SK-N-DZ (cell line): Measurements from ENCODE around the gene GPAM.
A peak's percentile ranks its signal among the peaks of the same experiment; 100 is the strongest.
"Not testable (repeated sequence)": the region's sequence is repeated elsewhere in the genome, so short reads cannot be mapped to it uniquely, and the experiment has no call there.

Experiments
- DNase-seq: peaks from one replicate; pipeline ENCODE4 v3.0.0-alpha.2; 2015; ENCODE audit warnings: low spot score

Gene GPAM

GRCh38 chr10:112216966-112217365 is 33.4 kb upstream of the GPAM start:
- no peak for DNase-seq

- DNase-seq = no peak
Measured at GRCh38 chr10:112216151-112216550, 32.6 kb upstream of the GPAM start.

DNA sequence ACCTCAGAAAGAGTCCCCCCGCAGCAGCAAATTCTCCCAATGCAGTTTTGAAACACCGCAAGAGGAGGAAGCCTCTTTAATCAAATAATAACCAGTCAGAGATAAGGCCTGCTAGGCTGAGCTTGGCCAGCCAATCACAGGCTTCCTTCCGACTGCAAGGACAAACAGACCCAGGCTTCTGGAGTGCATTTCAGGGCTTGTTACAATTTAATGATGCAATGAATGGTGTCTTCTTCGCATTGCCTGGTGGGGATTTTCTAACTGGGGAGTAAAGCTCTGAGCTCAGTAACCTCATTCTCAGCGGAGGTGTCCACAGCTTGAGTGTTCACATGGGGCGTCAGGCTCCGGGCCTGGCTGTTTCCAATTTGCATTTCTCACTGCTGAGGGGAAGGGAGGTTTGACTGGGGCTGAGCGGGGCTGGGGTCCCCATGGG is 31.8 kb upstream of the GPAM start:
- DNase-seq = peak; percentile 95

- DNase-seq = peak; percentile 80
Measured at GRCh38 chr10:112214298-112214926, 30.8 kb upstream of the GPAM start.

GRCh38 chr10:112213836-112214235 is 30.3 kb upstream of the GPAM start:
- DNase-seq = peak; percentile 56

DNA sequence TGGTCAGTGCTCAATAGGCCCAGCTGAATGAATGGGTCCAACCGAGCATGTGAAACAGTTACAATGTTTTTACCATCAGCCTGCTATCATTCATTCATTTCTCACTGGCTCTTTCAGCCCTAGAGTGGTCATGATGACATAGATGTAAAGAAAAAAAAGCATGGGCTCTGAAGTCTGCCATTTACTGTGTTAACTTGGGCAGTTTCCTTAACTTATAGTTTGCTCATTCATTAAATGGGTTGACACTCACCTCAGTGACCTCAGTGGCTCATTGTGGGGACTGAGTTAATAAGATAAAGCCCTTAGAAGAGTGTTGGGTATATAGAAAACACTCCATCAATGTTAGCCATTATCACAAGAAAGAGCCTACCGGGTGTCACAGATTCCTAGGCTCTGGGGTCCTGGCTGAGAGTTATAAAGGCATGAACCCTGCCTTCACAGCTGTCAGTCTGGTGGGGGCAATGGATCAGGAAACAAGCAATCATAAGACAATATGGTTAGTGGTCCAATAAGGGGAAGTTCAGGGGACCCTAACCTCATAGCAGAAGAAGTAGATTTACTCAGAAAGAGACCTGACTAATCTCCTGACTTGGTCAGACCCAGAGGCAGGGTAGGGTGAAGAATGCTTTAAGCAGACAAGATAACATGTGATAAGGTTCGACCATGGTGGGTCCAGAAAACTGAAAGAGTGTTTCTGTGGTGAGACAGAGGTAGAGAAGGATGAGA is 29.7 kb upstream of the GPAM start:
- DNase-seq = no peak

DNA sequence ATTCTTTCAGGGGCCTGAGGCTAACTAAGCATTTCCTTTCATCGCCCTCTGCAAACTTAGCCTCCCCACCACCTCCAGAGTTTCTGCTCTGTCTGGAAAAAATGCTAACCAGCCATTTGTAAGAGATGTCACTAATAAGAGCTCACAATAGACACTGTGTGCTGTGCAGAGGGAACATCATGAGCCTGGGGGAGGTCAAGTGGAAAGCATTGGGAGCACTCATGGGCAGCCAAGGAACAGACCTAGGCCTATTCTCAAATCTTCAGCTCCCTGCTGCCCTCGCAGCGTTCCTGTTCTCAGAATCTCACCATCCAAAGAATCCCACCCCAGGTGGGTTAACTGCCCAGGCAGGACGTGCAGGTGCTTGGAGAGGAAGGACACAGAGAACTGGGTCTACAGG is 27.1 kb upstream of the GPAM start:
- no peak for DNase-seq

DNA sequence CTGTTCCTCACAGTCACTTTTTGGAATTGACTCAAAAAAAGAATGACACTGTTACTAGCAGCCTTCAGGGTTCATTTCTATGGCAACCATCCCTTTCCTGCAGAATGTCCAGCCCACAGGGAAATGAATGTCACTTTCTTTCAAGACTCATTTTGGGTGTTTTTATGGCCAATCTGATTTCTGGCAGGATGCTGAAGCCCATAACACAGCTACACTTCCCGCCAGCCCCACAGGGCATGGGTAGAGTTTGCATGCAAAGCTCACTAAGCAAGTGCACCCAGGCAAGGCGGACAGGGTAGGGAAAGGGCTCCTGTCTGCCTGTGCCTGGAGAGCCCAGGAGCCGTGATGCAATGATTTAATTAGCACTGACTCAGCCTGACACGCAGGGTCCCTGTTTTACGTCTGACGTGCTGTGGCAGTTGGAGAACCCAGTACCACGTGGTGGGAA is 26.1 kb upstream of the GPAM start:
- peak; percentile 93 for DNase-seq

DNA sequence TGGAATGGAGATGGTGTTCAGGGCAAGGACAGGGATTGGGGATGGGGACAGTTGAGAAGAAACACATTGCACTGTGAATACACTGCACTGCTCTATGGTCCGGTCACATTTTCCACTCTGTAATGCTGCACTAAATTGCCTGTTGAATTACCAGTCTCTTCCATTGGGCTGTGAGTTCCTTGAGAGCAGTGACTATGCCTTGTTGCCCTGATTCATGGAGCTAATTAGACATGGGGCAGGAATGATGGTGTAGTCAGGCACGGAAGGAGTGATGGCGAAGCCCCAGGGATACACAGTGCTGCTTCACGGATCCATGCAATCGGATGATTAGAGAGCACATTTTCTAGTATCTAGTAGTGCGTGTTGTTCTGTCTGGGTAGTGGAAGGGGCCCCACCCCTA is 25.4 kb upstream of the GPAM start:
- peak; percentile 16 for DNase-seq

DNA sequence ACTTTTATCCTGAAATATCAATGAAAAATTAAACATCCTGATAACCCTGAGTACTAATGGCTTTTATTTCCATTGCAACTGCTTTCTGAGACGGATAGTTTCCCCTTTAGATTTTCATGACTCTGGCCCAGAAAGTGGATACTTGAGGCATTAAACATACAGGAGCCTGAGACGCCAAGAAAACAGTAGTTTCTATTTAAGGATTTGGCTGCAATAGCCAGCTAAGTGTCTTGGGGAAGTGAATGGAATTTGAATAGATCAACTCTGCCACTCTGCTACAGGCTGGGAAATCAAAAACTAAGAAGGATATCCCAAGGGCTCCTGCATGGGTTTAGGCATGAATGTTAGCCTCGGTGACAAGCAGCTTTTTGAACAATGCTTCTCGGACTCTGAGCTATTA is 24.7 kb upstream of the GPAM start:
- DNase-seq = no peak

GRCh38 chr10:112203328-112204076 is 19.9 kb upstream of the GPAM start:
- no peak for DNase-seq

- DNase-seq = no peak
Measured at GRCh38 chr10:112202561-112203241, 19.1 kb upstream of the GPAM start.

DNA sequence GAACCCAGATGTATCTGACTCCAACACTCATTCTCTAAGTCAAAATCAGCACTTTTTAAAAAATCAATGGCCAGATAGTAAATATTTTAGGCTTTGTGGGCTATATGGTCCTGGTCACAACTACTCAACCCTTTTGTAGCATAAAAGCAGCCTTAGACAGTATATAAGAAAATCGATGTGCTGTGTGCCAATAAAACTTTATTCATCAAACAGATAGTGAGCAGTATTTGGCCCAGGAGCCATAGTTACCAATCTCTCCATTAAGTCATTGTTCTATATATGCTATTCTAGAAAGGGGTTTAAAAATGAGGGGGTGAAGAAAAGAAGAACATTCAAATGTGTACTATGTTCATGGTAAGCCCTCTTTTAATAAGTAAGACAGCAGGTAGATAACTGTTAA is 18.5 kb upstream of the GPAM start:
- DNase-seq = no peak

DNA sequence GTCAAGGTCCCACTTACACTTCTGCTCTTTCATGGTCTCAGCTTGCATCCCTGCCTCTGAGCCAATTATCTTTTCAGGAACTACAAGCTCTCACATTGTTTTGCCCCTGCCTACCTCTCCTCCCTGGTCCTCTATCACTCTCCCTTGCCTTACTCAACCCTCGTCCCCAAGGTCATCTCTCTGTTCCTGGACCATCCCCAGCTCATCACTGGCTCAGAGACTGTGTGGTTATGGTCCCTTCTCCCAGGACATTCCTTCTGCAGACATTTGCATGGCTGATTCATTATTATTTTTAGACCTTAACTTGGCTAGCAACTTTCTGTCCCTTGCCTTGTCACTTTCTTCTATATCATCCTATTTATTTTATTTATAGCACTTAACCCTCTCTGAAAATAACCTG is 17.8 kb upstream of the GPAM start:
- no peak for DNase-seq

DNA sequence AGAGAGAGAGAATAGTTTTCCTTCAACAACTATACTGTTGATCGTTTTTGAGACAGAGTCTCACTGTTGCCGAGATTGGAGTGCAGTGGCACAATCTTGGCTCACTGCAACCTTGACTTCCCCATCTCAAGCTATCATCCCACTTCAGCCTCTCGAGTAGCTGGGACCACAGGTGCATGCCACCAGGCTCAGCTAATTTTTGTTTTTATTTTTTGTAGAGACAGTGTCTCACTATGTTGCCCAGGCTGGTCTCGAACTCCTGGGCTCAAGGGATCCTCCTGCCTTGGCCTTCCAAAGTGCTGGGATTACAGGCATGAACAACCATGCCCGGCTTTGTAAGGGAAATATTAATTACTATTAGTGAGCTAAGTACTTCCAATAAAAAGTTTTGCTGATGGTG is 16.7 kb upstream of the GPAM start:
- not testable (repeated sequence) for DNase-seq

- DNase-seq = not testable (repeated sequence)
Measured at GRCh38 chr10:112197662-112198061, 14.1 kb upstream of the GPAM start.

- DNase-seq = no peak
Measured at GRCh38 chr10:112195224-112195623, 11.7 kb upstream of the GPAM start.

DNA sequence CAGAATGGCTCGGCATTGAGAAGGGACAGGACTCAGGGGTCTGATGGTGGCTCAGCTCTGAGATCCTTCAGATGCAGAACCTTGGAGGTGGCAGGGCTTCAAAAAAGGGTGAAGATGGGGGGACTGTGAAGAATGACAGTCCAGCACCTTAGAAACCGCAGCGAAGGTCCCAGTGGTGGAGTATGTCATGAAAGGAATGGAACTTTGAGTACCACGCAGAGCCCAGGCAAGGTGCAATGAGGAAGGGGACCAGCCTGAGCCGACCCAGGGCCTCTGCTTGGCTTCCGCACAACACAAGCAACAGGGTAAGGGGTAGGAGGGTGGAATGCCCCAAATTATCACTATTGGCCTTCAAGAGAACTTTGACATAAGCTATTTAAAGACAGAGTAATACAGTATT is 8.2 kb upstream of the GPAM start:
- DNase-seq = no peak

DNA sequence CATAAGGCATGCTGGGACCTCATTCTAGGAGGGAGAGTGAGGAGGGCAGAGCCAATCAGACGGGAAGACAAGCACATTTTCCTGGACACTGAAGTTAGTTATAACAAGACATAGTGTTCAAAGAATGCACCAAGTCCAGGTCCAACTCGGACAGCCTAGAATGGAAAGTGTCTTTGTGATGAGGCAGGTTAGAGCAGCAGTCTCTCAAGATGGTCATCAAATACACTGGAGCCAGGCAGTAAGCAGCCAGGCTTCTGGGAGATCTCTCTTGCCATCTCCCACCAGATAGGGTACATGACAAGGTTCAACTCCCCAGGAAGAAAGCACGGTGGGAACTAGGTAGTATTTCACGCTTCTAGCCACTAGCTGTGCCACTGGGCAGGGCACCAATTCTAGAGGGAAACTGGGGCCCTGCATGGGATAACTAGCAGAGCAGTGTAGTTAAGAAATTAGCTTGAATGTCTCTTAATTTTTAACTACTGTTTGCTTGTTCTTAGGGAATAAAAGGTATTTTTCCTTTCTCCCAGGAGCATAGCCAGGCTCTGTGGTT is 7.6 kb upstream of the GPAM start:
- DNase-seq = no peak

DNA sequence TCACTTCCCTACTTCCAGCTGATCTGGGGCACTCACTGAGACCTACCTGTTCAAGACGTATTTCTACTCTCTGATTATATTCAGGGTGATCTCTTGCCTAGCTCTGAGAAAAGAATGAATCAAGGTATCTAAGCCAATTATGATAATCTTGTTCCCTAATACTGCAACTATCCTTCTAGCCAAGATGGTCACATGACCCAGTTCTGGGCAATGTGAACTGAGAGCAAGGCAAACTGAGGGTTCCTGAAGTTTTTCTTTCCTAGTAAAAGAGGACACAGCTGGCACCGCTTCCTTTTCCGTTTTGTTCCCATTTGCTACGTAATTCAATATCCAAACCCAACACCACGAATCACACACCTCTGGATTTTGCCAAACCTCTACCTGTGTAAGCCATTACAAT is 5.9 kb upstream of the GPAM start:
- DNase-seq = no peak

DNA sequence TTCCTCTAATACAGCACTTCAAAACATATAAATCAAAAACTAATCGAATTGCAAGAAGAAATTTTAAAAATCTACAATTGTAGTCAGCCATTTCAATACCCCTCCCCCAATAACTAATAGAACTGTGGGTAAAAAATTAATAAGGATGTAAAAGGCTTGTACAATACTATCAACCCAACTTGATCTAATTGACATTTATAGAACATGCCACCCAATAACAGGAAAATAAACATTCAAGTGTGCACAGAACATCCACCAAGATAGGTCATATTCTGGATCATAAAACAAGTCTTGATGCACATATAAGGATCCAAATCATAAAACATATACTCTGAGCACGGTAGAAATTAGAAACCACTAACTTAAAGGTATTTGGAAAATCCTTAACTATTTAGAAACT is 4.0 kb upstream of the GPAM start:
- DNase-seq = no peak

- no peak for DNase-seq
Measured at GRCh38 chr10:112185959-112186358, 2.4 kb upstream of the GPAM start.
